HepG2 (cell line): ENCODE results near the gene SRRM3. TPM values are rescaled to one million over a fixed set of nuclear protein-coding genes. Genes with fewer than 3 reads are reported as not detected.

Source experiments
- FOXK2 ChIP-seq: fragments of 450-650 bp; IDR thresholded peaks from 2 replicates; pipeline ENCODE4 v1.6.1; 2016
- HNF4A ChIP-seq: sonication (generic); formaldehyde crosslinking; IDR thresholded peaks from 2 replicates; pipeline ENCODE4 v1.4.0; 2020; ENCODE audit warnings: missing genetic modification reagents
- JUN ChIP-seq: sonication (generic); formaldehyde crosslinking; IDR thresholded peaks from 2 replicates; pipeline ENCODE4 v1.4.0; 2020; ENCODE audit warnings: mild to moderate bottlenecking, missing genetic modification reagents
- PHF20 ChIP-seq: sonication (generic); formaldehyde crosslinking; IDR thresholded peaks from 2 replicates; pipeline ENCODE4 v1.5.0; 2020; ENCODE audit warnings: mild to moderate bottlenecking, missing genetic modification reagents
- PITX1 ChIP-seq: sonication (generic); formaldehyde crosslinking; IDR thresholded peaks from 2 replicates; pipeline ENCODE4 v1.5.1; 2020; ENCODE audit warnings: mild to moderate bottlenecking, missing genetic modification reagents
- RARA ChIP-seq: IDR thresholded peaks from 2 replicates; pipeline ENCODE4 v1.6.1; 2016; ENCODE audit warnings: missing genetic modification reagents, missing compliant biosample characterization
- TBL1XR1 ChIP-seq: fragments of 150-350 bp; IDR thresholded peaks from 2 replicates; pipeline ENCODE4 v1.6.1; 2014; ENCODE audit warnings: borderline replicate concordance, low read length; ENCODE audit not compliant: partially characterized antibody
- TMF1 ChIP-seq: sonication (generic); formaldehyde crosslinking; IDR thresholded peaks from 2 replicates; pipeline ENCODE4 v1.8.1; 2022; ENCODE audit warnings: low read depth, missing genetic modification reagents
- ZEB1 ChIP-seq: IDR thresholded peaks from 2 replicates; pipeline ENCODE4 v1.6.1; 2012; ENCODE audit warnings: mild to moderate bottlenecking, low read depth, inconsistent platforms; ENCODE audit not compliant: insufficient replicate concordance
- ZFP37 ChIP-seq: sonication (generic); formaldehyde crosslinking; IDR thresholded peaks from 2 replicates; pipeline ENCODE4 v1.4.0; 2020; ENCODE audit warnings: missing genetic modification reagents, borderline replicate concordance
- ZMYM2 ChIP-seq: sonication (generic); formaldehyde crosslinking; IDR thresholded peaks from 2 replicates; pipeline ENCODE4 v1.8.0; 2022; ENCODE audit warnings: mild to moderate bottlenecking, missing genetic modification reagents
- ZMYM3 ChIP-seq: sonication (generic); formaldehyde crosslinking; IDR thresholded peaks from 2 replicates; pipeline ENCODE4 v1.5.1; 2020; ENCODE audit warnings: mild to moderate bottlenecking, missing genetic modification reagents
- ZNF552 ChIP-seq: sonication (generic); formaldehyde crosslinking; IDR thresholded peaks from 2 replicates; pipeline ENCODE4 v1.9.0; 2022; ENCODE audit warnings: missing genetic modification reagents, mild to moderate bottlenecking, borderline replicate concordance
- ZNF737 ChIP-seq: sonication (generic); formaldehyde crosslinking; IDR thresholded peaks from 2 replicates; pipeline ENCODE4 v1.5.0; 2020; ENCODE audit warnings: missing genetic modification reagents, mild to moderate bottlenecking, borderline replicate concordance
- polyA plus RNA-seq, 8 experiments: library from polyadenylated mRNA; depleted of rRNA in 3 of 8; stranded (reverse) in 7 of 8; unstranded in 1 of 8; fragments of >200 nt; fragmentation: Illumina TruSeq in 4 of 8; extraction: Trizol in 4 of 8; gene quantifications; 2 replicates each; pipeline versions ENCODE4 v1.2.1 to v1.2.3, GENCODE V29; 2011 to 2016; ENCODE audit warnings: low read depth in 4 of 8, missing spikeins in 1 of 8, mixed read lengths in 1 of 8; ENCODE audit not compliant: insufficient read depth in 1 of 8
- total RNA-seq, 5 experiments: library from RNA; depleted of rRNA; stranded (reverse); fragments of >200 nt; fragmentation: Illumina TruSeq; extraction: Trizol; gene quantifications; 2 replicates each; pipeline ENCODE4 v1.2.3, GENCODE V29; 2016; ENCODE audit warnings: low read depth in 1 of 5
- TF ChIP-seq, protein P1 (sequence below): sonication (generic); formaldehyde crosslinking; IDR thresholded peaks from 2 replicates; pipeline ENCODE4 v1.5.0; 2020; ENCODE audit warnings: mild to moderate bottlenecking, missing genetic modification reagents, borderline replicate concordance
- TF ChIP-seq, protein P2 (sequence below): sonication (generic); formaldehyde crosslinking; IDR thresholded peaks from 2 replicates; pipeline ENCODE4 v1.5.0; 2020; ENCODE audit warnings: missing genetic modification reagents, mild to moderate bottlenecking, borderline replicate concordance
- TF ChIP-seq, protein P3 (sequence below): sonication (generic); formaldehyde crosslinking; IDR thresholded peaks from 2 replicates; pipeline ENCODE4 v1.4.0; 2020; ENCODE audit warnings: mild to moderate bottlenecking, missing genetic modification reagents
- TF ChIP-seq, protein P4 (sequence below): sonication (generic); formaldehyde crosslinking; IDR thresholded peaks from 2 replicates; pipeline ENCODE4 v1.9.0; 2022; ENCODE audit warnings: missing genetic modification reagents, mild to moderate bottlenecking, borderline replicate concordance

SRRM3 gene
- total and polyA plus RNA-seq, 2 of the 13 experiments (the other 11 are each of a cell fraction or from before 2014, with no cell fraction given) = 0.13 to 0.54 TPM

DNA sequence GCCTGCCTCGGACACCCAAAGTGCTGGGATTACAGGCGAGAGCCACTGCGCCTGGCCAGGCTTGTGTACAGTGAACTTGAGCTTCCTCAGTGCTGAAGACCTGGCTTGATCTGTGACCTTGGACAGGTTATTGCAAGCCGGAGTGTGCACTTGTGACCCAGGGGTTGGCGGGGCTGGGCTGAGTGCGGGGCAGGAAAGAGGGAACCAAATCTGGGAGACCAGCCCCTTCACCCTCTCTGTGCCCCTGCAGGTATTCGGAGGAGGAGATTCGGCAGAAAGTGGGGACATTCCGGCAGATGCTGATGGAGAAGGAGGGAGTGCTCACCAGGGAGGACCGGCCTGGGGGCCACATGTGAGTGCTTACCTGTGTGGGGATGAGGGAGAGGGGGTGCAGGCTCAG is 46.2 kb downstream of the SRRM3 start (continued):
- TF ChIP-seq, protein P1, sequence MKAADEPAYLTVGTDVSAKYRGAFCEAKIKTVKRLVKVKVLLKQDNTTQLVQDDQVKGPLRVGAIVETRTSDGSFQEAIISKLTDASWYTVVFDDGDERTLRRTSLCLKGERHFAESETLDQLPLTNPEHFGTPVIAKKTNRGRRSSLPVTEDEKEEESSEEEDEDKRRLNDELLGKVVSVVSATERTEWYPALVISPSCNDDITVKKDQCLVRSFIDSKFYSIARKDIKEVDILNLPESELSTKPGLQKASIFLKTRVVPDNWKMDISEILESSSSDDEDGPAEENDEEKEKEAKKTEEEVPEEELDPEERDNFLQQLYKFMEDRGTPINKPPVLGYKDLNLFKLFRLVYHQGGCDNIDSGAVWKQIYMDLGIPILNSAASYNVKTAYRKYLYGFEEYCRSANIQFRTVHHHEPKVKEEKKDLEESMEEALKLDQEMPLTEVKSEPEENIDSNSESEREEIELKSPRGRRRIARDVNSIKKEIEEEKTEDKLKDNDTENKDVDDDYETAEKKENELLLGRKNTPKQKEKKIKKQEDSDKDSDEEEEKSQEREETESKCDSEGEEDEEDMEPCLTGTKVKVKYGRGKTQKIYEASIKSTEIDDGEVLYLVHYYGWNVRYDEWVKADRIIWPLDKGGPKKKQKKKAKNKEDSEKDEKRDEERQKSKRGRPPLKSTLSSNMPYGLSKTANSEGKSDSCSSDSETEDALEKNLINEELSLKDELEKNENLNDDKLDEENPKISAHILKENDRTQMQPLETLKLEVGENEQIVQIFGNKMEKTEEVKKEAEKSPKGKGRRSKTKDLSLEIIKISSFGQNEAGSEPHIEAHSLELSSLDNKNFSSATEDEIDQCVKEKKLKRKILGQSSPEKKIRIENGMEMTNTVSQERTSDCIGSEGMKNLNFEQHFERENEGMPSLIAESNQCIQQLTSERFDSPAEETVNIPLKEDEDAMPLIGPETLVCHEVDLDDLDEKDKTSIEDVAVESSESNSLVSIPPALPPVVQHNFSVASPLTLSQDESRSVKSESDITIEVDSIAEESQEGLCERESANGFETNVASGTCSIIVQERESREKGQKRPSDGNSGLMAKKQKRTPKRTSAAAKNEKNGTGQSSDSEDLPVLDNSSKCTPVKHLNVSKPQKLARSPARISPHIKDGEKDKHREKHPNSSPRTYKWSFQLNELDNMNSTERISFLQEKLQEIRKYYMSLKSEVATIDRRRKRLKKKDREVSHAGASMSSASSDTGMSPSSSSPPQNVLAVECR (CRISPR knock-in tag) = peak; percentile 57; the same call in 1 of the 2 replicates
- TF ChIP-seq JUN (CRISPR knock-in tag) (0 out of 2 replicates have a peak, but pooled peaks have one; percentile 25), ZMYM3 (CRISPR knock-in tag) (peak; percentile 88), ZNF552 (no peak), PHF20 (CRISPR knock-in tag) (no peak), TBL1XR1 (peak; percentile 90), ZFP37 (no peak), ZNF737 (0 out of 2 replicates have a peak, but pooled peaks have one; percentile 42), ZMYM2 (CRISPR knock-in tag) (0 out of 2 replicates have a peak, but pooled peaks have one; percentile 51), PITX1 (peak; percentile 69), ZEB1 (peak; percentile 57), HNF4A (CRISPR knock-in tag) (peak; percentile 88), RARA (peak; percentile 99), FOXK2 (0 out of 2 replicates have a peak, but pooled peaks have one; percentile 21), TMF1 (peak; percentile 53; the same call in 1 of the 2 replicates)
- TF ChIP-seq, protein P2, sequence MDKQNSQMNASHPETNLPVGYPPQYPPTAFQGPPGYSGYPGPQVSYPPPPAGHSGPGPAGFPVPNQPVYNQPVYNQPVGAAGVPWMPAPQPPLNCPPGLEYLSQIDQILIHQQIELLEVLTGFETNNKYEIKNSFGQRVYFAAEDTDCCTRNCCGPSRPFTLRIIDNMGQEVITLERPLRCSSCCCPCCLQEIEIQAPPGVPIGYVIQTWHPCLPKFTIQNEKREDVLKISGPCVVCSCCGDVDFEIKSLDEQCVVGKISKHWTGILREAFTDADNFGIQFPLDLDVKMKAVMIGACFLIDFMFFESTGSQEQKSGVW = no peak
- TF ChIP-seq, protein P3, sequence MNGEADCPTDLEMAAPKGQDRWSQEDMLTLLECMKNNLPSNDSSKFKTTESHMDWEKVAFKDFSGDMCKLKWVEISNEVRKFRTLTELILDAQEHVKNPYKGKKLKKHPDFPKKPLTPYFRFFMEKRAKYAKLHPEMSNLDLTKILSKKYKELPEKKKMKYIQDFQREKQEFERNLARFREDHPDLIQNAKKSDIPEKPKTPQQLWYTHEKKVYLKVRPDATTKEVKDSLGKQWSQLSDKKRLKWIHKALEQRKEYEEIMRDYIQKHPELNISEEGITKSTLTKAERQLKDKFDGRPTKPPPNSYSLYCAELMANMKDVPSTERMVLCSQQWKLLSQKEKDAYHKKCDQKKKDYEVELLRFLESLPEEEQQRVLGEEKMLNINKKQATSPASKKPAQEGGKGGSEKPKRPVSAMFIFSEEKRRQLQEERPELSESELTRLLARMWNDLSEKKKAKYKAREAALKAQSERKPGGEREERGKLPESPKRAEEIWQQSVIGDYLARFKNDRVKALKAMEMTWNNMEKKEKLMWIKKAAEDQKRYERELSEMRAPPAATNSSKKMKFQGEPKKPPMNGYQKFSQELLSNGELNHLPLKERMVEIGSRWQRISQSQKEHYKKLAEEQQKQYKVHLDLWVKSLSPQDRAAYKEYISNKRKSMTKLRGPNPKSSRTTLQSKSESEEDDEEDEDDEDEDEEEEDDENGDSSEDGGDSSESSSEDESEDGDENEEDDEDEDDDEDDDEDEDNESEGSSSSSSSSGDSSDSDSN (CRISPR knock-in tag) = peak; percentile 40; the same call in 1 of the 2 replicates
- TF ChIP-seq, protein P4, sequence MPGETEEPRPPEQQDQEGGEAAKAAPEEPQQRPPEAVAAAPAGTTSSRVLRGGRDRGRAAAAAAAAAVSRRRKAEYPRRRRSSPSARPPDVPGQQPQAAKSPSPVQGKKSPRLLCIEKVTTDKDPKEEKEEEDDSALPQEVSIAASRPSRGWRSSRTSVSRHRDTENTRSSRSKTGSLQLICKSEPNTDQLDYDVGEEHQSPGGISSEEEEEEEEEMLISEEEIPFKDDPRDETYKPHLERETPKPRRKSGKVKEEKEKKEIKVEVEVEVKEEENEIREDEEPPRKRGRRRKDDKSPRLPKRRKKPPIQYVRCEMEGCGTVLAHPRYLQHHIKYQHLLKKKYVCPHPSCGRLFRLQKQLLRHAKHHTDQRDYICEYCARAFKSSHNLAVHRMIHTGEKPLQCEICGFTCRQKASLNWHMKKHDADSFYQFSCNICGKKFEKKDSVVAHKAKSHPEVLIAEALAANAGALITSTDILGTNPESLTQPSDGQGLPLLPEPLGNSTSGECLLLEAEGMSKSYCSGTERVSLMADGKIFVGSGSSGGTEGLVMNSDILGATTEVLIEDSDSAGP (CRISPR knock-in tag) = peak; percentile 69
